AG04449 (cell line): ENCODE measurements around the gene FLVCR2.

Experiments used
- CTCF ChIA-PET: fragments of 350-600 bp; formaldehyde crosslinking; extraction: SDS; loops from one replicate; lab custom pipeline; 2021; ENCODE audit warnings: antibody characterized with exemption; lab: Yijun Ruan, JAX
- POLR2A ChIA-PET: fragments of 400-600, 350-600 bp; formaldehyde crosslinking; extraction: SDS; loops from one replicate; lab custom pipeline; 2020; ENCODE audit warnings: antibody characterized with exemption, inconsistent platforms; lab: Yijun Ruan, JAX
- DNase-seq: peaks from one replicate; pipeline ENCODE4 v3.0.0-alpha.2; 2010; ENCODE audit warnings: low read depth, low spot score
- H3K4me3 ChIP-seq: 2 replicates; pipeline ENCODE4 v1.5.1; 2011; ENCODE audit warnings: low read depth, mild to moderate bottlenecking, control low read depth, low read length
- TF ChIP-seq, protein P1 (sequence below): IDR thresholded peaks from one replicate; pipeline ENCODE4 v1.5.1; 2011; ENCODE audit warnings: mild to moderate bottlenecking, moderate library complexity, low read length, control low read depth, inconsistent platforms; ENCODE audit not compliant: insufficient read depth; ENCODE audit errors: missing control alignments

The FLVCR2 gene

DNA sequence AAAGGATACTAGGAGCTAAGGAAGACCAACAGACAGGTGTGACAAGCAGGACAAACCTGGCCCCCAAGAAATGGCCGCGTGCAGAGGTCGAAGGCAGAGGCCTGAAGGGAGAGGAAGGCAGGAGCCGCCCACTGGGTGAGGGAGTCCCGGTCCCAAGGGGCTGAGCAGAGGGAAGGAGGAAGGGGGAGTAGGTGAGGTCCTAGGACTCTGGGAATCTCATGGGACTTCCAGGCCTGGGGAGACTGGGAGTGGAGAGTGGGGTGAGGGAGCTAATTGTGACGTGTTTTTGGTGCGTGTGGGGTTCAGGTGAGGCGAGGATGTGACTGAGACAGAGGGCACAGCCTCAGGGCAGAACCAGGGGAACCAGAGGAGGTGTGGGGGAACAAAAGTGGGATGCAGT lies 11.7 kb upstream of the FLVCR2 start:
- TF ChIP-seq, protein P1, sequence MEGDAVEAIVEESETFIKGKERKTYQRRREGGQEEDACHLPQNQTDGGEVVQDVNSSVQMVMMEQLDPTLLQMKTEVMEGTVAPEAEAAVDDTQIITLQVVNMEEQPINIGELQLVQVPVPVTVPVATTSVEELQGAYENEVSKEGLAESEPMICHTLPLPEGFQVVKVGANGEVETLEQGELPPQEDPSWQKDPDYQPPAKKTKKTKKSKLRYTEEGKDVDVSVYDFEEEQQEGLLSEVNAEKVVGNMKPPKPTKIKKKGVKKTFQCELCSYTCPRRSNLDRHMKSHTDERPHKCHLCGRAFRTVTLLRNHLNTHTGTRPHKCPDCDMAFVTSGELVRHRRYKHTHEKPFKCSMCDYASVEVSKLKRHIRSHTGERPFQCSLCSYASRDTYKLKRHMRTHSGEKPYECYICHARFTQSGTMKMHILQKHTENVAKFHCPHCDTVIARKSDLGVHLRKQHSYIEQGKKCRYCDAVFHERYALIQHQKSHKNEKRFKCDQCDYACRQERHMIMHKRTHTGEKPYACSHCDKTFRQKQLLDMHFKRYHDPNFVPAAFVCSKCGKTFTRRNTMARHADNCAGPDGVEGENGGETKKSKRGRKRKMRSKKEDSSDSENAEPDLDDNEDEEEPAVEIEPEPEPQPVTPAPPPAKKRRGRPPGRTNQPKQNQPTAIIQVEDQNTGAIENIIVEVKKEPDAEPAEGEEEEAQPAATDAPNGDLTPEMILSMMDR: no peak
- ChIA-PET CTCF (interaction anchor here (1.0 to 2.2 kb wide), 4 partner anchors 9 to 88 kb away, joined by 3 to 13 read pairs (median 4); no protein-coding TSS in a partner anchor), POLR2A (no interaction called here)
- H3K4me3 ChIP-seq: no peak overlapping the region
- no peak for DNase-seq

DNA sequence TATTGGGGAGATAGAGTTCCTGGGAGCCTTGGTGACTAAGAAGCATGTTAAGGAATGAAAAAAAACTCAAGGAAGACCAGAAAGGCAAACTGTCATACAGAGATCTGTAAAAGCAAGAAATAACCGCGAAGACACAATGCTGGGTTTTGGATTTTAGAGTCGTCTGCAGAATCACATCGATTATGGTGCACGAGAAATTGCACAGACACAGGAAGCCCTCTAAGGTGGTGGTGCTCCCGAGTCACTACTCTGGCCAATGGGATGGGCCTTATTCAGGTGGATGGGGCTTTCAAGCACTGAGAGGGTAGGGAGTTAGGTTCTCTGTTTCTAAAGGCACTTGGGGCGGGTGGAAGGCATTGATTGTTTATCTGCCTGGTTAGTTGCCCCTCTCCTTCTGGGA lies 10.3 kb upstream of the FLVCR2 start:
- no peak overlapping the region for H3K4me3 ChIP-seq
- DNase-seq: no peak
- TF ChIP-seq, protein P1: no peak
- ChIA-PET POLR2A (no interaction called here), CTCF (interaction anchor here (1.0 to 2.0 kb wide), 3 partner anchors 9 to 86 kb away, joined by 3 to 14 read pairs (median 8); partner anchors contain the start of gene FLVCR2)

DNA sequence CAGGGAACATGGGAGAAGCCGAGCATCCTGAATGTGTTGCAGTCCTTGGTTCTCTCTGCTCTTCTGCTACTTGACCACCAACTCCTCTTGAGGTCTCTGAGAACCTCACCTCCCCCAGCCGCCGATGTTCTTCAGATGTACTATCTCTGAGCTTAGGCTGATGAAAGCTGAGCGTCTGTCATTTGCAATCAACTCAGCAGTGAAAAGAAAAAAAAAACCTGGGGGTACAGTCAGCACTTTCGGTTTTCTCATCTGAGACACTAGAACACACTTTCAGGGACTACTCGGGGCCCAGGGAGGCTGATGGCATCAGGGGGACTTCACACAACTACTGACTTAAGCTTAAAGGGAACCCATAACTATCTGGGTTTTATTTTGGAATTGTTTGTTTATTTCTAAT lies 9.6 kb upstream of the FLVCR2 start:
- TF ChIP-seq, protein P1: no peak
- H3K4me3 ChIP-seq: no peak overlapping the region
- POLR2A ChIA-PET: no interaction called here
- CTCF ChIA-PET: interaction anchor here (0.9 to 2.0 kb wide), 4 partner anchors 8 to 86 kb away, joined by 3 to 14 read pairs (median 6); partner anchors contain the start of gene FLVCR2
- DNase-seq: no peak

DNA sequence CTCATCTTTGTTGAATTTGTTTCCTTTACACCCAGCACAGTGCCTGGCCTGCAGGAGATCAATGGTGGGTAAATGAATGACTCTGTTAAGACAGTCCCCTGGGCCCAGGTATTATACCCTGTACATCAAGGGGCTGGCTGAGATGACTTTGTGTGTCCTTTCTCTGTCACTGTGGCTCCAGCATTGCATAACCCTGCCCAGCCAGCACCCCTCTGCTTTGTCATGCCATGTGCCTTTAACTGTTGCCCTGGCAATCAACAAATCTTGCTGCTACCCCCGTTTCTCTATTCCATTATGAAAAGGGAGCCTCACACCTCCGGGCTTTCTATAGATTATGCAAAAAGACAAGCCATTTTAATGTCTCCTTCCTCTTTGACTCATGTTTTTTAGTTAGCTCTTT lies 7.6 kb upstream of the FLVCR2 start:
- TF ChIP-seq, protein P1: no peak
- ChIA-PET CTCF (interaction anchor here (10.8 to 13.2 kb wide), 2 partner anchors 9 to 82 kb away, joined by 141 to 896 read pairs; partner anchors contain the start of genes ERG28 and TTLL5), POLR2A (no interaction called here)
- DNase-seq: no peak
- H3K4me3 ChIP-seq: no peak overlapping the region

DNA sequence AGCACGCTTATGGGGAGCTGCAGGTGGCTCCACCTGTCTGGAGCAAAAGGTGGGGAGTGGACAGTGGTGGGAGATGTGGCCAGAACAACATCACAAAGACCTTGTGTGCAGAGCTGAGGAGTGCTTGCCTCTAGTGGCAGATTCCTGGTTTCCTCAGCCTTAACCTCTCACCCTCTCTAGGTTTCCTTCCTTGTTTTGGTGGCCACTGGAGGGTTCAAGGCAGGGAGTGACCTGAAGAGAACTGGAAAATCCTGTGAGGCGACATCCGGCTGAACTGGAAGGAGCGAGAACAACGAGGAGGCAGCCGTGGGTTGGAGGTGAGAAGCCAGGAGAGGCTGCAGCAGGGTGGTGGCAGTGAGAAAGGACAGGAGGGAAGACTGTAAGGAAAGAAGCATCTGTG lies 6.3 kb upstream of the FLVCR2 start:
- TF ChIP-seq, protein P1: no peak

DNA sequence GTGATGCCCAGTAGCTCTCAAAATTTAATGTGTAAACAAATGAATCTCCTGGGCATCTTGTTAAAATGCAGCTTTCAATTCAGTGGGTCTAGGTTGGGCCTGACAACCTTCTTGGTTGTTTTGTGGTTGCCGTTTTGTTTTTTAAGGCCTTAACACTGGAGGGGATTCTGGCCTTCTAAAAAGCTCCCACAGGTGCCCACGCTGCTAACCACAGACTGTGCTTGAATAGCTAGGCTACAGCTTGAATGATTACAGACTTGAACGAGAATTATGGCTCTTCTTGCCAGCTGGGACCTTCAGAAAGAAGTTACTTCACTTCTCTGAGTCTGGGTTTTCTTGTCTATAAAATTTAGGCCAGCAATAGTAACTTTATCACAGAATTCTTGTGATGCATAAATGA lies 1.3 kb upstream of the FLVCR2 start:
- ChIA-PET CTCF (interaction anchor here (0.7 to 13.2 kb wide), 42 partner anchors 8 to 620 kb away, joined by 3 to 896 read pairs (median 4); partner anchors contain the start of genes ERG28, TGFB3 and TTLL5), POLR2A (interaction anchor here (1.0 to 1.6 kb wide), 2 partner anchors 76 to 78 kb away, joined by 3 to 6 read pairs; no protein-coding TSS in a partner anchor)
- TF ChIP-seq, protein P1: no peak
- DNase-seq: no peak
- no peak overlapping the region for H3K4me3 ChIP-seq

More for the DNA sequence above, 6.3 kb upstream of the FLVCR2 start:
- ChIA-PET CTCF (interaction anchor here (1.0 to 13.2 kb wide), 3 partner anchors 10 to 137 kb away, joined by 3 to 896 read pairs (median 141); partner anchors contain the start of genes ERG28 and TTLL5), POLR2A (no interaction called here)
- DNase-seq: no peak
- no peak overlapping the region for H3K4me3 ChIP-seq
